AG09319 (cell line): ENCODE results near the gene ONECUT1.
A peak's percentile ranks its signal among the peaks of the same experiment; 100 is the strongest.

ENCODE experiments used
- DNase-seq: peaks from one replicate; pipeline ENCODE4 v3.0.0-alpha.2; 2010; ENCODE audit warnings: low read depth; ENCODE audit errors: extremely low read depth
- CTCF ChIP-seq: IDR thresholded peaks from 2 replicates; pipeline ENCODE4 v1.5.1; 2011; ENCODE audit warnings: low read depth, mild to moderate bottlenecking, inconsistent platforms, low read length, moderate library complexity

ONECUT1 gene

GRCh38 chr15:52785672-52786406, 4.3 kb downstream of the ONECUT1 start:
- no peak for DNase-seq
- no peak for TF ChIP-seq CTCF

GRCh38 chr15:52784799-52785671, 5.1 kb downstream of the ONECUT1 start:
- no peak for DNase-seq
- TF ChIP-seq CTCF: no peak

GRCh38 chr15:52783929-52784798, 6.0 kb downstream of the ONECUT1 start:
- TF ChIP-seq CTCF: peak; percentile 3; the same call in 1 of the 2 replicates
- no peak for DNase-seq

GRCh38 chr15:52783191-52783829, 6.8 kb downstream of the ONECUT1 start:
- no peak for TF ChIP-seq CTCF
- no peak for DNase-seq

GRCh38 chr15:52782514-52782913, 7.6 kb downstream of the ONECUT1 start:
- no peak for TF ChIP-seq CTCF
- no peak for DNase-seq

GRCh38 chr15:52780172-52780980, 9.8 kb downstream of the ONECUT1 start:
- DNase-seq: no peak
- TF ChIP-seq CTCF: peak; percentile 91
